ENCODE measurements around the gene TBC1D22A. TPM values are rescaled to one million over a fixed set of nuclear protein-coding genes. Genes with fewer than 3 reads are reported as not detected.

TBC1D22A gene
- total RNA-seq, 1 donor from 2014 or later, result 12.5 TPM

- DNase-seq (ENCODE audit: low read depth in 2 of 2), result no peak
Measured at GRCh38 chr22:46752988-46753310, 9.5 kb upstream of the TBC1D22A start.

- no peak for DNase-seq (ENCODE audit: low read depth in 2 of 2)
Measured at GRCh38 chr22:46753360-46753759, 9.1 kb upstream of the TBC1D22A start.

GRCh38 chr22:46753761-46754109 lies 8.7 kb upstream of the TBC1D22A start:
- no peak for DNase-seq (ENCODE audit: low read depth in 2 of 2)

GRCh38 chr22:46754110-46754799 lies 8.2 kb upstream of the TBC1D22A start:
- peak; percentile 100 for DNase-seq (ENCODE audit: low read depth in 2 of 2)

GRCh38 chr22:46754826-46755225 lies 7.6 kb upstream of the TBC1D22A start:
- no peak for DNase-seq (ENCODE audit: low read depth in 2 of 2)

- no peak for DNase-seq (ENCODE audit: low read depth in 2 of 2)
Measured at GRCh38 chr22:46755525-46755924, 6.9 kb upstream of the TBC1D22A start.

- DNase-seq (ENCODE audit: low read depth in 2 of 2), result no peak
Measured at GRCh38 chr22:46756097-46756496, 6.4 kb upstream of the TBC1D22A start.

GRCh38 chr22:46757104-46757503 lies 5.3 kb upstream of the TBC1D22A start:
- DNase-seq (ENCODE audit: low read depth in 2 of 2), result no peak

- DNase-seq (ENCODE audit: low read depth in 2 of 2), result no peak
Measured at GRCh38 chr22:46758121-46758520, 4.3 kb upstream of the TBC1D22A start.

GRCh38 chr22:46758867-46759290 lies 3.6 kb upstream of the TBC1D22A start:
- peak in 1 of 2 donors; percentile 82 for DNase-seq (ENCODE audit: low read depth in 2 of 2)

- no peak for DNase-seq (ENCODE audit: low read depth in 2 of 2)
Measured at GRCh38 chr22:46761017-46761416, 1.4 kb upstream of the TBC1D22A start.

- DNase-seq (ENCODE audit: low read depth in 2 of 2), result no peak
Measured at GRCh38 chr22:46761539-46762237, 762 bp upstream of the TBC1D22A start.

GRCh38 chr22:46763051-46763705 lies 728 bp downstream of the TBC1D22A start:
- peak in 1 of 2 donors; percentile 35 for DNase-seq (ENCODE audit: low read depth in 2 of 2)

GRCh38 chr22:46764140-46764680 lies 1.8 kb downstream of the TBC1D22A start:
- no peak for DNase-seq (ENCODE audit: low read depth in 2 of 2)

- DNase-seq (ENCODE audit: low read depth in 2 of 2), result no peak
Measured at GRCh38 chr22:46764779-46765485, 2.5 kb downstream of the TBC1D22A start.

- no peak for DNase-seq (ENCODE audit: low read depth in 2 of 2)
Measured at GRCh38 chr22:46766611-46767010, 4.2 kb downstream of the TBC1D22A start.

GRCh38 chr22:46767249-46767985 lies 5.0 kb downstream of the TBC1D22A start:
- DNase-seq (ENCODE audit: low read depth in 2 of 2), result no peak

GRCh38 chr22:46769191-46769675 lies 6.8 kb downstream of the TBC1D22A start:
- DNase-seq (ENCODE audit: low read depth in 2 of 2), result no peak

- DNase-seq (ENCODE audit: low read depth in 2 of 2), result no peak
Measured at GRCh38 chr22:46769706-46770105, 7.3 kb downstream of the TBC1D22A start.

- peak in 1 of 2 donors; percentile 29 for DNase-seq (ENCODE audit: low read depth in 2 of 2)
Measured at GRCh38 chr22:46770151-46770641, 7.7 kb downstream of the TBC1D22A start.

GRCh38 chr22:46770726-46771125 lies 8.3 kb downstream of the TBC1D22A start:
- DNase-seq (ENCODE audit: low read depth in 2 of 2), result peak in 1 of 2 donors; percentile 71

All from dermis microvascular lymphatic vessel endothelial cell (primary cell).